SK-N-SH (cell line): ENCODE data around the gene SREBF2. TPM values are rescaled to one million over a fixed set of nuclear protein-coding genes. Genes with fewer than 3 reads are reported as not detected.

Source experiments
- CTCF ChIA-PET: fragments of 300-600, 350-600 bp; formaldehyde crosslinking; extraction: SDS; loops from one replicate; lab custom pipeline; 2021; lab: Yijun Ruan, JAX
- POLR2A ChIA-PET: fragments of 350-600 bp; sonication (Branson Sonifier 250); formaldehyde crosslinking; extraction: SDS; loops from one replicate; lab custom pipeline; 2020; ENCODE audit warnings: antibody characterized with exemption, inconsistent platforms; lab: Yijun Ruan, JAX
- DNase-seq: peaks from one replicate; pipeline ENCODE4 v3.0.0; 2012
- H2AFZ ChIP-seq: fragments of 200-600 bp; sonication (generic); 2 replicates; pipeline ENCODE4 v1.8.1; 2016; ENCODE audit warnings: antibody characterized with exemption, mild to moderate bottlenecking, low read depth
- H3F3A ChIP-seq: fragments of 200-600 bp; sonication (generic); replicated peaks from 2 replicates; pipeline ENCODE3; 2016; ENCODE audit warnings: antibody characterized with exemption, mild to moderate bottlenecking; ENCODE audit not compliant: insufficient read depth
- H3K27ac ChIP-seq, 2 experiments: fragments of 200-500 bp in 1 of 2; fragments of 200-600 bp in 1 of 2; sonication (Bioruptor generic) in 1 of 2; sonication (generic), shearing (Covaris generic) in 1 of 2; 2 replicates each; pipeline versions ENCODE4 v1.5.1 to v1.6.1; 2014 to 2016; ENCODE audit warnings: low read depth in 2 of 2, inconsistent platforms in 1 of 2, low read length in 1 of 2, mild to moderate bottlenecking in 1 of 2, mixed read lengths in 1 of 2
- H3K27me3 ChIP-seq: fragments of 200-600 bp; sonication (generic), shearing (Covaris generic); 2 replicates; pipeline ENCODE4 v1.6.1; 2016; ENCODE audit warnings: mixed run types; ENCODE audit not compliant: insufficient read depth
- H3K36me3 ChIP-seq, 2 experiments: fragments of 200-500 bp in 1 of 2; fragments of 200-600 bp in 1 of 2; sonication (Bioruptor generic) in 1 of 2; sonication (generic) in 1 of 2; replicated peaks in 1 of 2; 2 replicates each; pipeline versions ENCODE3 to v1.5.1; 2014 to 2016; ENCODE audit warnings: low read length in 1 of 2, mild to moderate bottlenecking in 1 of 2; ENCODE audit not compliant: insufficient read depth in 2 of 2, control insufficient read depth in 1 of 2
- H3K4me1 ChIP-seq, 2 experiments: fragments of 200-500 bp in 1 of 2; fragments of 200-600 bp in 1 of 2; sonication (Bioruptor generic) in 1 of 2; sonication (generic), shearing (Covaris generic) in 1 of 2; 2 replicates each; pipeline versions ENCODE4 v1.5.1 to v1.6.1; 2014 to 2016; ENCODE audit warnings: low read depth in 1 of 2, low read length in 1 of 2, mixed run types in 1 of 2; ENCODE audit not compliant: insufficient read depth in 2 of 2, control insufficient read depth in 1 of 2
- H3K4me2 ChIP-seq: fragments of 200-600 bp; sonication (generic), shearing (Covaris generic); 2 replicates; pipeline ENCODE4 v1.6.1; 2017; ENCODE audit warnings: mixed run types
- H3K4me3 ChIP-seq, 2 experiments: fragments of 200-500 bp in 1 of 2; fragments of 200-600 bp in 1 of 2; sonication (Bioruptor generic) in 1 of 2; sonication (generic), shearing (Covaris generic) in 1 of 2; 2 replicates each; pipeline versions ENCODE4 v1.5.1 to v1.8.1; 2014 to 2016; ENCODE audit warnings: low read depth in 2 of 2, inconsistent platforms in 1 of 2, low read length in 1 of 2, mild to moderate bottlenecking in 1 of 2, mixed read lengths in 1 of 2, moderate library complexity in 1 of 2
- H3K79me2 ChIP-seq: fragments of 200-600 bp; sonication (generic); 2 replicates; pipeline ENCODE4 v1.8.1; 2017; ENCODE audit warnings: mild to moderate bottlenecking; ENCODE audit not compliant: insufficient read depth
- H3K9ac ChIP-seq: fragments of 200-600 bp; sonication (generic); 2 replicates; pipeline ENCODE4 v1.6.1; 2017; ENCODE audit warnings: mixed run types
- H3K9me2 ChIP-seq: fragments of 200-600 bp; sonication (generic); 2 replicates; pipeline ENCODE4 v1.6.1; 2017; ENCODE audit warnings: mixed run types
- H3K9me3 ChIP-seq: fragments of 200-600 bp; sonication (generic); 2 replicates; pipeline ENCODE4 v1.6.1; 2017; ENCODE audit warnings: mixed run types, mild to moderate bottlenecking, moderate library complexity
- H4K20me1 ChIP-seq: fragments of 200-600 bp; sonication (generic); 2 replicates; pipeline ENCODE4 v1.6.1; 2017; ENCODE audit warnings: mild to moderate bottlenecking, mixed run types; ENCODE audit not compliant: insufficient read depth
- CHD2 ChIP-seq: fragments of 150-350 bp; IDR thresholded peaks from 2 replicates; pipeline ENCODE4 v1.6.1; 2018; ENCODE audit warnings: low read length; ENCODE audit not compliant: partially characterized antibody
- EZH2phosphoT487 ChIP-seq: fragments of 200-600 bp; sonication (generic); IDR thresholded peaks from 2 replicates; pipeline ENCODE4 v1.6.1; 2017; ENCODE audit warnings: low read depth, mixed run types, mild to moderate bottlenecking, antibody characterized with exemption, moderate library complexity, borderline replicate concordance
- FOSL2 ChIP-seq: IDR thresholded peaks from 2 replicates; pipeline ENCODE4 v1.4.0; 2012; ENCODE audit warnings: low read depth, mild to moderate bottlenecking, moderate library complexity, borderline replicate concordance
- FOXM1 ChIP-seq: IDR thresholded peaks from 2 replicates; pipeline ENCODE4 v1.4.0; 2012; ENCODE audit warnings: low read depth, mild to moderate bottlenecking
- GABPA ChIP-seq: IDR thresholded peaks from 2 replicates; pipeline ENCODE4 v1.4.0; 2012; ENCODE audit warnings: low read depth, mild to moderate bottlenecking
- GATA2 ChIP-seq: sonication (generic); formaldehyde crosslinking; IDR thresholded peaks from 2 replicates; pipeline ENCODE4 v1.5.0; 2020; ENCODE audit warnings: mild to moderate bottlenecking, missing genetic modification reagents
- IRF3 ChIP-seq: fragments of 150-350 bp; IDR thresholded peaks from 2 replicates; pipeline ENCODE4 v1.6.1; 2016; ENCODE audit warnings: mild to moderate bottlenecking, low read depth, low read length
- JUND ChIP-seq: IDR thresholded peaks from 2 replicates; pipeline ENCODE4 v1.4.0; 2012
- MAX ChIP-seq: IDR thresholded peaks from 2 replicates; pipeline ENCODE4 v1.4.0; 2012; ENCODE audit warnings: low read depth
- NRF1 ChIP-seq: IDR thresholded peaks from 2 replicates; pipeline ENCODE4 v1.6.1; 2012; ENCODE audit warnings: low read depth, mild to moderate bottlenecking, low read length
- RAD21 ChIP-seq: IDR thresholded peaks from 2 replicates; pipeline ENCODE4 v1.6.1; 2012; ENCODE audit warnings: mild to moderate bottlenecking, low read length
- REST ChIP-seq: IDR thresholded peaks from 2 replicates; pipeline ENCODE4 v1.6.1; 2012; ENCODE audit warnings: mild to moderate bottlenecking, low read depth, low read length, moderate library complexity
- SMC3 ChIP-seq: IDR thresholded peaks from 2 replicates; pipeline ENCODE4 v1.6.1; 2012; ENCODE audit warnings: low read depth, low read length, improper control_type of control experiment
- TAF1 ChIP-seq: IDR thresholded peaks from 2 replicates; pipeline ENCODE4 v1.6.1; 2012; ENCODE audit warnings: low read depth, mild to moderate bottlenecking, low read length, moderate library complexity, borderline replicate concordance
- TCF12 ChIP-seq: IDR thresholded peaks from 2 replicates; pipeline ENCODE4 v1.4.0; 2012
- TEAD4 ChIP-seq: IDR thresholded peaks from 2 replicates; pipeline ENCODE4 v1.4.0; 2012; ENCODE audit warnings: mild to moderate bottlenecking, borderline replicate concordance; ENCODE audit not compliant: insufficient read depth
- USF1 ChIP-seq: IDR thresholded peaks from 2 replicates; pipeline ENCODE4 v1.4.0; 2012; ENCODE audit warnings: low read depth, borderline replicate concordance
- YY1 ChIP-seq: IDR thresholded peaks from 2 replicates; pipeline ENCODE4 v1.4.0; 2012; ENCODE audit warnings: low read depth, mild to moderate bottlenecking
- WGBS: methylation state at CpG from one replicate; pipeline ENCODE4 v1.1.6; 2017; ENCODE audit warnings: low lambda C conversion rate; 5-methylcytosine and 5-hydroxymethylcytosine counted together
- polyA plus RNA-seq, 3 experiments: library from polyadenylated mRNA; depleted of rRNA; stranded (reverse); fragments of >200 nt; gene quantifications; 2 replicates each; pipeline ENCODE4 v1.2.3, GENCODE V29; 2012

The SREBF2 gene
- polyA plus RNA-seq, 1 of the 3 experiments (the other 2 are of a cell fraction): 7.5 TPM

- no peak overlapping the region for H3K4me2 ChIP-seq
- TF ChIP-seq REST (no peak), RAD21 (no peak), YY1 (no peak), TCF12 (no peak), SMC3 (no peak), FOXM1 (no peak), TEAD4 (no peak), TAF1 (no peak), CHD2 (no peak), NRF1 (no peak), GATA2 (CRISPR knock-in tag) (no peak)
- H3K27me3 ChIP-seq: no peaks in the 10 kb centered on the region
- no peaks in the 10 kb centered on the region for H3F3A ChIP-seq
- DNase-seq: no peak
- no peaks in the 10 kb centered on the region for H3K9me2 ChIP-seq
- no peaks in the 10 kb centered on the region for H4K20me1 ChIP-seq
- 0 out of 2 replicates have a peak, but pooled peaks cover 6% of the 10 kb centered on the region for H3K79me2 ChIP-seq
- no peak overlapping the region for H3K9ac ChIP-seq
- H3K36me3 ChIP-seq: no peaks in the 10 kb centered on the region
- no peak overlapping the region for H3K4me3 ChIP-seq
- POLR2A ChIA-PET: no interaction called here
- CTCF ChIA-PET: no interaction called here
- H2AFZ ChIP-seq: no peak overlapping the region
- H3K27ac ChIP-seq: no peak overlapping the region
- H3K4me1 ChIP-seq: peaks cover 0 to 3% of the 10 kb centered on the region in 2 experiments; a peak in 1 of 4 replicates
- no peaks in the 10 kb centered on the region for H3K9me3 ChIP-seq
These were observed 27.3 kb upstream of the SREBF2 start for GRCh38 chr22:41805639-41806038.

- no peaks in the 10 kb centered on the region for H3K36me3 ChIP-seq
- TF ChIP-seq SMC3: no peak
- no peak for TF ChIP-seq GABPA
- no peak for TF ChIP-seq MAX
- no peak for TF ChIP-seq FOXM1
- TF ChIP-seq REST: no peak
- no peak for TF ChIP-seq TEAD4
- no peak for TF ChIP-seq JUND
- no peak for TF ChIP-seq EZH2phosphoT487
- no peak for TF ChIP-seq IRF3
- no peak for TF ChIP-seq FOSL2
- no peak for TF ChIP-seq YY1
- no peak for TF ChIP-seq USF1
These were observed 24.5 kb upstream of the SREBF2 start for GRCh38 chr22:41808400-41808799.

More at GRCh38 chr22:41808400-41808799, 24.5 kb upstream of the SREBF2 start:
- Histone ChIP-seq H3K27me3 (no peaks in the 10 kb centered on the region), H3K4me3 (no peak overlapping the region), H4K20me1 (no peaks in the 10 kb centered on the region), H3K9me2 (no peaks in the 10 kb centered on the region), H3K9me3 (no peaks in the 10 kb centered on the region), H3F3A (no peaks in the 10 kb centered on the region), H3K27ac (no peak overlapping the region), H3K79me2 (no peaks in the 10 kb centered on the region), H3K9ac (no peak overlapping the region), H3K4me2 (no peak overlapping the region), H3K4me1 (no peaks in the 10 kb centered on the region), H2AFZ (no peak overlapping the region)
- ChIA-PET POLR2A (no interaction called here), CTCF (no interaction called here)
- 84% methylated on average over 2 of the region's 6 CpGs for WGBS
- no peak for DNase-seq
